Transverse colon (tissue), 4 donors: ENCODE results near the gene GPR26. TPM values are rescaled to one million over a fixed set of nuclear protein-coding genes. Genes with fewer than 3 reads are reported as not detected.

Experiments used
- DNase-seq: peaks from one replicate; pipeline ENCODE4 v3.0.0-alpha.2; 2019
- H3K27ac ChIP-seq, 4 donors: fragments of 200-600 bp; sonication (generic); 2 replicates each; pipeline ENCODE4 v1.5.1; 2016 to 2018; ENCODE audit warnings: inconsistent platforms in 4 of 4
- H3K27me3 ChIP-seq: fragments of 200-600 bp; sonication (generic); 2 replicates; pipeline ENCODE4 v1.5.1; 2017; ENCODE audit warnings: inconsistent platforms
- H3K36me3 ChIP-seq, 4 donors: fragments of 200-600 bp; sonication (generic); 2 replicates each; pipeline ENCODE4 v1.5.1; 2017 to 2019; ENCODE audit warnings: inconsistent platforms in 4 of 4
- H3K4me1 ChIP-seq, 4 donors: fragments of 200-600 bp; sonication (generic); 2 replicates each; pipeline ENCODE4 v1.5.1; 2017 to 2020; ENCODE audit warnings: inconsistent platforms in 4 of 4
- H3K4me3 ChIP-seq, 4 donors: fragments of 200-600 bp; sonication (generic); 1 replicate in 1 of 4; 2 replicates in 3 of 4; pipeline versions ENCODE4 v1.5.1 to v1.6.1; 2017 to 2019; ENCODE audit warnings: inconsistent platforms in 4 of 4
- H3K9me3 ChIP-seq, 2 donors: fragments of 200-600 bp; sonication (generic); 2 replicates each; pipeline ENCODE4 v1.5.1; 2017 to 2019; ENCODE audit warnings: inconsistent platforms in 2 of 2
- CTCF ChIP-seq, 5 experiments: fragments of 200-600 bp in 3 of 5; fragments of 450-650 bp in 2 of 5; sonication (generic) in 3 of 5; IDR thresholded peaks; 1 replicate in 2 of 5; 2 replicates in 3 of 5; pipeline ENCODE4 v1.5.1; 2016 to 2017; ENCODE audit warnings: antibody characterized with exemption in 5 of 5, inconsistent platforms in 3 of 5, mild to moderate bottlenecking in 2 of 5, moderate library complexity in 1 of 5
- EP300 ChIP-seq: sonication (generic); formaldehyde crosslinking; IDR thresholded peaks from one replicate; pipeline ENCODE4 v1.6.1; 2017; ENCODE audit warnings: antibody characterized with exemption, low read depth
- POLR2A ChIP-seq: fragments of 450-650 bp; IDR thresholded peaks from one replicate; pipeline ENCODE4 v1.6.1; 2016; ENCODE audit warnings: antibody characterized with exemption, mild to moderate bottlenecking, moderate library complexity
- POLR2AphosphoS5 ChIP-seq, 3 donors: sonication (generic); formaldehyde crosslinking; IDR thresholded peaks; one replicate each; pipeline ENCODE4 v1.6.1; 2016; ENCODE audit warnings: antibody characterized with exemption in 3 of 3
- WGBS, 2 donors: methylation state at CpG; one replicate each; pipeline ENCODE4 v1.1.5; 2018; ENCODE audit warnings: low coverage in 1 of 2; 5-methylcytosine and 5-hydroxymethylcytosine counted together
- in situ Hi-C, 4 donors: fragments of 200-750 bp; cut with MboI; loops; one replicate each; pipeline versions ENCODE4 v1.15.0 to v1.15.1; 2017; ENCODE audit warnings: low sequenced_read_pairs in 3 of 4, low pct_ligation_motif_present in 1 of 4, low pct_unique_long_range_greater_than_20kb in 1 of 4
- intact Hi-C: fragments of 100-400 bp; cut with DNase I; formaldehyde crosslinking; loops from one replicate; pipeline ENCODE4 v1.15.1; 2023; ENCODE audit warnings: low total_unique reads
- total RNA-seq, 4 donors: library from RNA; depleted of rRNA; stranded (reverse); fragments of >200 nt; gene quantifications; one replicate each; pipeline ENCODE4 v1.1.0, GENCODE V29; 2016

Gene GPR26
- total RNA-seq, 4 donors from 2014 or later, result not detected

GRCh38 chr10:123715546-123715945 is 49.4 kb downstream of the GPR26 start:
- intact Hi-C loops, result no loop called here
- Histone ChIP-seq H3K36me3 (no peaks in the 10 kb centered on the region), H3K27me3 (no peaks in the 10 kb centered on the region), H3K27ac (no peak overlapping the region), H3K4me3 (no peak overlapping the region), H3K4me1 (no peaks in the 10 kb centered on the region), H3K9me3 (no peaks in the 10 kb centered on the region)
- in situ Hi-C loops, result no loop called here
- no peak for TF ChIP-seq CTCF (IDR thresholded peaks at IDR 0.05)
- no peak for TF ChIP-seq POLR2AphosphoS5 (IDR thresholded peaks at IDR 0.05)
- no peak for TF ChIP-seq EP300
- no peak for TF ChIP-seq POLR2A
- 68 to 77% methylated on average over 2 of the region's 2 CpGs for WGBS, 2 donors
- DNase-seq, result no peak

GRCh38 chr10:123717336-123717735 is 51.2 kb downstream of the GPR26 start:
- in situ Hi-C loops, result no loop called here

GRCh38 chr10:123718544-123719060 is 52.4 kb downstream of the GPR26 start:
- 84 to 90% methylated on average over 3 to 4 of the region's 4 CpGs for WGBS, 2 donors
- in situ Hi-C loops, result no loop called here
- TF ChIP-seq CTCF (IDR thresholded peaks at IDR 0.05) (no peak), EP300 (no peak), POLR2A (no peak), POLR2AphosphoS5 (IDR thresholded peaks at IDR 0.05) (no peak)

More at GRCh38 chr10:123717336-123717735, 51.2 kb downstream of the GPR26 start:
- Histone ChIP-seq H3K9me3 (no peaks in the 10 kb centered on the region), H3K36me3 (no peaks in the 10 kb centered on the region), H3K27me3 (no peaks in the 10 kb centered on the region), H3K4me1 (no peaks in the 10 kb centered on the region), H3K4me3 (no peak overlapping the region), H3K27ac (no peak overlapping the region)
- intact Hi-C loops, result no loop called here
- TF ChIP-seq EP300, result no peak
- no peak for TF ChIP-seq POLR2AphosphoS5 (IDR thresholded peaks at IDR 0.05)
- TF ChIP-seq POLR2A, result no peak
- 94% methylated on average over 4 of the region's 4 CpGs; no CpG with 5 or more reads in 1 of the 2 donors for WGBS, 2 donors
- no peak for DNase-seq

GRCh38 chr10:123720536-123720935 is 54.4 kb downstream of the GPR26 start:
- WGBS, 2 donors, result 50 to 88% methylated on average over 1 to 3 of the region's 3 CpGs
- in situ Hi-C loops (no loop called here), intact Hi-C loops (no loop called here)
- Histone ChIP-seq H3K4me1 (no peaks in the 10 kb centered on the region), H3K27me3 (no peaks in the 10 kb centered on the region), H3K27ac (no peak overlapping the region), H3K9me3 (no peaks in the 10 kb centered on the region), H3K36me3 (no peaks in the 10 kb centered on the region), H3K4me3 (no peak overlapping the region)
- TF ChIP-seq EP300 (no peak), CTCF (IDR thresholded peaks at IDR 0.05) (no peak), POLR2AphosphoS5 (IDR thresholded peaks at IDR 0.05) (no peak), POLR2A (no peak)
- DNase-seq, result no peak

More at GRCh38 chr10:123718544-123719060, 52.4 kb downstream of the GPR26 start:
- Histone ChIP-seq H3K4me1 (no peaks in the 10 kb centered on the region), H3K36me3 (no peaks in the 10 kb centered on the region), H3K27ac (no peak overlapping the region), H3K9me3 (no peaks in the 10 kb centered on the region), H3K4me3 (no peak overlapping the region), H3K27me3 (no peaks in the 10 kb centered on the region)
- intact Hi-C loops, result no loop called here
- no peak for DNase-seq

- Histone ChIP-seq H3K36me3 (no peaks in the 10 kb centered on the region), H3K9me3 (no peaks in the 10 kb centered on the region), H3K27ac (no peak overlapping the region), H3K27me3 (no peaks in the 10 kb centered on the region), H3K4me3 (no peak overlapping the region), H3K4me1 (no peaks in the 10 kb centered on the region)
- intact Hi-C loops (no loop called here), in situ Hi-C loops (no loop called here)
- 78 to 94% methylated on average over 3 to 9 of the region's 9 CpGs for WGBS, 2 donors
- TF ChIP-seq POLR2AphosphoS5 (IDR thresholded peaks at IDR 0.05) (no peak), EP300 (no peak), POLR2A (no peak), CTCF (IDR thresholded peaks at IDR 0.05) (no peak)
- no peak for DNase-seq
Observed at GRCh38 chr10:123721441-123722049, 55.4 kb downstream of the GPR26 start.
